ENCODE measurements around the gene MED8. TPM values are rescaled to one million over a fixed set of nuclear protein-coding genes. Genes with fewer than 3 reads are reported as not detected.
A peak's percentile ranks its signal among the peaks of the same experiment; 100 is the strongest.

Gene MED8
- total and polyA plus RNA-seq, 2 of the 4 experiments (the other 2 are of a cell fraction), result 61.1 to 120 TPM

- peak overlapping the region; percentile 55 for H2BK5ac ChIP-seq (ENCODE audit: low read depth, low read length, poor library complexity, severe bottlenecking)
- peak overlapping the region; percentile 74 to 78 for H4K8ac ChIP-seq (ENCODE audit: low read depth in 2 of 2, low read length in 2 of 2)
- DNase-seq (peak; percentile 92), ATAC-seq (ENCODE audit: low read depth) (peak; percentile 84)
- intact Hi-C loops (cut with micrococcal nuclease), result no loop called here
- H3K27ac ChIP-seq (ENCODE audit: insufficient read depth, low read length), result peak overlapping the region; percentile 88
- H3K56ac ChIP-seq (ENCODE audit: extremely low read depth, insufficient read depth, low read length), result peak overlapping the region; percentile 40; the same call in 1 of the 2 replicates
- H2BK20ac ChIP-seq (ENCODE audit: low read depth, low read length), result peak overlapping the region; percentile 88
- peaks cover 17% of the 10 kb centered on the region for H3K9me1 ChIP-seq (ENCODE audit: insufficient read depth, low read length)
- H3K9ac ChIP-seq (ENCODE audit: low read depth, low read length), result peak overlapping the region; percentile 51
- H2AK9ac ChIP-seq (replicated peaks; ENCODE audit: low read depth, low read length, poor library complexity), result peak overlapping the region; percentile 80
- in situ Hi-C loops (cut with MboI; ENCODE audit: low sequenced_read_pairs), result loop anchor here (10.0 kb wide), 1 partner anchor 115 kb away; no protein-coding TSS in a partner anchor
- H3K9me3 ChIP-seq (ENCODE audit: control insufficient read depth, insufficient read depth, low read length), result no peaks in the 10 kb centered on the region
- H3K4me2 ChIP-seq (ENCODE audit: low read depth, low read length), result peak overlapping the region; percentile 68
- BruUV-seq (replicated peaks), result no TSS peak
- peak overlapping the region; percentile 19; the same call in 1 of the 2 replicates for H3K4me3 ChIP-seq (ENCODE audit: insufficient read depth, low read depth, low read length)
- H2AK5ac ChIP-seq (ENCODE audit: low read depth, low read length), result peak overlapping the region; percentile 78
- H3K18ac ChIP-seq (ENCODE audit: low read depth, low read length), result peak overlapping the region; percentile 91
- peaks cover 3% of the 10 kb centered on the region; the same call in 1 of the 2 replicates for H4K20me1 ChIP-seq (ENCODE audit: insufficient read depth, low read length)
- H3K4me1 ChIP-seq (ENCODE audit: control insufficient read depth, insufficient read depth, low read length), result peaks cover 18% of the 10 kb centered on the region
- H3K79me1 ChIP-seq (ENCODE audit: low read depth in 1 of 2, low read length in 2 of 2), result no peaks in the 10 kb centered on the region
- H3K36me3 ChIP-seq (ENCODE audit: control insufficient read depth, insufficient read depth, low read length), result no peaks in the 10 kb centered on the region
- CTCF ChIA-PET, result interaction anchor here (1.5 kb wide), 1 partner anchor 18 kb away, joined by 3 read pairs; the partner anchor contains the start of gene ELOVL1
- peak overlapping the region; percentile 74 for H2BK120ac ChIP-seq (ENCODE audit: low read depth, low read length)
- 0 out of 2 replicates have a peak, but pooled peaks cover 7% of the 10 kb centered on the region for H3K27me3 ChIP-seq (ENCODE audit: control insufficient read depth, insufficient read depth, low read length)
- H3K4ac ChIP-seq (ENCODE audit: low read depth, low read length), result peak overlapping the region; percentile 78
- dilution Hi-C loops (cut with HindIII; ENCODE audit: low sequenced_read_pairs, unreplicated experiment), result no loop called here
- peak overlapping the region; percentile 79; the same call in 2 of the 3 replicates for H2BK15ac ChIP-seq (ENCODE audit: low read depth, low read length)
- TF ChIP-seq FOS (IDR thresholded peaks at IDR 0.05; ENCODE audit: low read depth, low read length) (peak; percentile 56; the same call in 1 of the 2 replicates), SMC3 (IDR thresholded peaks at IDR 0.05; ENCODE audit: low read depth, low read length) (no peak), CEBPB (IDR thresholded peaks at IDR 0.05; ENCODE audit: low read depth, low read length) (peak; percentile 31; the same call in 1 of the 2 replicates)
- peak overlapping the region; percentile 90 for H4K91ac ChIP-seq (ENCODE audit: insufficient read depth, low read depth, low read length)
- H2AFZ ChIP-seq (replicated peaks; ENCODE audit: low read length, poor library complexity), result peak overlapping the region; percentile 94
- H3K14ac ChIP-seq (replicated peaks; ENCODE audit: low read depth, low read length), result peak overlapping the region; percentile 74
- peak overlapping the region; percentile 90 for H4K5ac ChIP-seq (ENCODE audit: low read depth, low read length)
- POLR2A ChIA-PET (ENCODE audit: unreplicated experiment), result no interaction called here
- H3K23ac ChIP-seq (ENCODE audit: low read depth, low read length), result peak overlapping the region; percentile 82
- 47% methylated on average over 5 of the region's 11 CpGs; no CpG with 5 or more reads in 1 of the 2 experiments for WGBS, 2 experiments (ENCODE audit: extremely low coverage in 2 of 2, insufficient read length in 1 of 2)
Observed at GRCh38 chr1:43349594-43350306, 39.9 kb downstream of the MED8 start.

All from IMR-90 (cell line).